CD4-positive, CD25-positive, alpha-beta regulatory T cell (primary cell): ENCODE results near the gene ALOX15. TPM values are rescaled to one million over a fixed set of nuclear protein-coding genes. Genes with fewer than 3 reads are reported as not detected.
"Not testable (repeated sequence)": the region's sequence is repeated elsewhere in the genome, so short reads cannot be mapped to it uniquely, and the experiment has no call there.

ENCODE experiments used
- ATAC-seq, 2 donors: fragments of 150-1000 bp; cut with Tn5 transposase; one replicate each; pipeline ENCODE4 v1.10.0; 2021; ENCODE audit warnings: low read depth in 2 of 2, moderate number of reproducible peaks in 2 of 2, moderate library complexity in 1 of 2
- DNase-seq, 3 donors: peaks; one replicate each; pipeline versions ENCODE4 v3.0.0 to v3.0.0-alpha.2; 2012 to 2022; ENCODE audit warnings: mixed read lengths in 1 of 3
- H3K27ac ChIP-seq: one replicate; pipeline ENCODE4 v1.7.0; 2013; ENCODE audit warnings: mild to moderate bottlenecking, low read length; ENCODE audit not compliant: insufficient read depth, poor library complexity, severe bottlenecking
- H3K27me3 ChIP-seq: one replicate; pipeline ENCODE4 v1.7.0; 2013; ENCODE audit warnings: low read length; ENCODE audit not compliant: control insufficient read depth, insufficient read depth
- H3K36me3 ChIP-seq: one replicate; pipeline ENCODE4 v1.7.0; 2013; ENCODE audit warnings: mild to moderate bottlenecking, low read length, moderate library complexity; ENCODE audit not compliant: control insufficient read depth, insufficient read depth
- H3K4me1 ChIP-seq: 2 replicates; pipeline ENCODE4 v1.7.0; 2013; ENCODE audit warnings: mild to moderate bottlenecking, low read length; ENCODE audit not compliant: insufficient read depth, control insufficient read depth, poor library complexity, severe bottlenecking
- H3K4me3 ChIP-seq: one replicate; pipeline ENCODE4 v1.7.0; 2013; ENCODE audit warnings: low read depth, mild to moderate bottlenecking, low read length, moderate library complexity
- H3K9me3 ChIP-seq, 2 experiments: 1 replicate in 1 of 2; 2 replicates in 1 of 2; pipeline ENCODE4 v1.7.0; 2013; ENCODE audit warnings: low read length in 2 of 2, mild to moderate bottlenecking in 1 of 2, moderate library complexity in 1 of 2; ENCODE audit not compliant: control insufficient read depth in 2 of 2
- H3K27ac Mint-ChIP-seq, 3 donors: one replicate each; pipeline ENCODE4 v1.8.0; 2020 to 2022; ENCODE audit warnings: mild to moderate bottlenecking in 3 of 3, mixed read lengths in 3 of 3, moderate library complexity in 2 of 3
- H3K27me3 Mint-ChIP-seq: one replicate; pipeline ENCODE4 v1.8.0; 2022; ENCODE audit warnings: mild to moderate bottlenecking, mixed read lengths
- H3K36me3 Mint-ChIP-seq: one replicate; pipeline ENCODE4 v1.8.0; 2020; ENCODE audit warnings: mixed read lengths
- H3K4me1 Mint-ChIP-seq, 4 donors: one replicate each; pipeline ENCODE4 v1.8.0; 2020 to 2022; ENCODE audit warnings: mixed read lengths in 4 of 4, mild to moderate bottlenecking in 1 of 4
- H3K4me3 Mint-ChIP-seq, 4 donors: one replicate each; pipeline ENCODE4 v1.8.0; 2020 to 2022; ENCODE audit warnings: mild to moderate bottlenecking in 4 of 4, mixed read lengths in 4 of 4, moderate library complexity in 3 of 4
- H3K9me3 Mint-ChIP-seq, 7 donors: one replicate each; pipeline ENCODE4 v1.8.0; 2020 to 2022; ENCODE audit warnings: mixed read lengths in 7 of 7, mild to moderate bottlenecking in 3 of 7, moderate library complexity in 2 of 7
- polyA plus RNA-seq, 4 donors: library from polyadenylated mRNA; unstranded; fragments of 300-500 nt; fragmentation: Illumina TruSeq; gene quantifications; one replicate each; pipeline ENCODE4 v1.2.3, GENCODE V29; 2021
- total RNA-seq: library from RNA; stranded (reverse); gene quantifications from one replicate; pipeline ENCODE4 v1.2.3, GENCODE V29; 2022

The ALOX15 gene
- total and polyA plus RNA-seq, 5 donors from 2014 or later, result not detected

DNA sequence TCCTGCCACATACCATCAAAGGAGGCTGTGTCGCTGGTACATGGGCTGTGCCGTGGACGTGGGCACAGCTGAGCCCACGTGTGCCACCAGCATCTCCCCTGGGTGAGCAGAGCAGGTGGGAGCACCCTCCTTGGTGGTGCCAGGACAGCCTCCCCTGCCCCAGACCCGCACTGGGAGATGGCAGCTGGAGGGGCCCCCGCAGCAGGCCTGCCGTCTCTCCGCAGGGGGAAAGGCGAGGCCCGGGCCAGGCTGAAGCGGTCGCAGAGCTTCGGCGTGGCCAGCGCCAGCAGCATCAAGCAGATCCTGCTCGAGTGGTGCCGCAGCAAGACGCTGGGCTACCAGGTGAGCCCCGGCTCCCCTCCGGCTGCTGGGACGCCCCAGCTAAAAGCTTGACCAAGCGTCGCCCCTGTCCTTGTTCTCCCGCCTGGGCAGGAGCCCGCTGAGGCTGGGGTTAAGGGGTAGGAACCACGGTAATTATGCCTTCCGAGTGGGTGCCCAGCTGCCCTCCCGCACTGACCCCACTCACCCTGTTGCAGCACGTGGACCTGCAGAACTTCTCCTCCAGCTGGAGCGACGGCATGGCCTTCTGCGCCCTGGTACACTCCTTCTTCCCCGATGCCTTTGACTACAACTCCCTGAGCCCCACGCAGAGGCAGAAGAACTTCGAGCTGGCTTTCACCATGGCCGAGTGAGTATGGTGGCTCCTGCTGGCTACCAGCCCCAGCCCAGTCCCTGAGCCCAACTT lies 44.7 kb downstream of the ALOX15 start:
- H3K4me1 Mint-ChIP-seq, result peaks cover 0 to 4% (median 0%) of the 10 kb centered on the region in 4 donors
- DNase-seq, result no peak

DNA sequence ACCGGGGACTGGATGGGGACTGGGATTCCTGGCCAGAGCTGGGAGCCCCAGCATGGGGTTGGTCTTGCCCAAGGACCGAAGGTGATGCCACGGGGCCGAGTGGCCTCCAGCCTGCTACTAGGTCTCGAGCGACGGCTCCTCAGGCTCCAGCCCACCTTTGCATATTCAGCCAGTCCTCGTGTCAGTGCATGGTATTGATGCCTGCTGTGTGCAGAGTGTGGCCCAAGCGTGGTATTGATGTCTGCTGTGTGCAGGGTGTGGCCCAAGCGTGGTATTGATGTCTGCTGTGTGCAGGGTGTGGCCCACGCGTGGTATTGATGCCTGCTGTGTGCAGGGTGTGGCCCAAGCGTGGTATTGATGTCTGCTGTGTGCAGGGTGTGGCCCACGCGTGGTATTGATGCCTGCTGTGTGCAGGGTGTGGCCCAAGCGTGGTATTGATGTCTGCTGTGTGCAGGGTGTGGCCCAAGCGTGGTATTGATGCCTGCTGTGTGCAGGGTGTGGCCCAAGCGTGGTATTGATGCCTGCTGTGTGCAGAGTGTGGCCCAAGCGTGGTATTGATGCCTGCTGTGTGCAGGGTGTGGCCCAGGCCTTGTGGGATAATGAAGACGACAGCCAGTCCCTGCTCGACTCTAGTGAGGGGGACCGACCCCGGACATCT lies 45.7 kb downstream of the ALOX15 start:
- H3K9me3 ChIP-seq, H3K27ac Mint-ChIP-seq, DNase-seq, ATAC-seq, H3K4me3 ChIP-seq, H3K4me1 ChIP-seq, H3K4me1 Mint-ChIP-seq, H3K4me3 Mint-ChIP-seq, H3K36me3 ChIP-seq, H3K27ac ChIP-seq, H3K27me3 ChIP-seq, H3K9me3 Mint-ChIP-seq, H3K27me3 Mint-ChIP-seq, H3K36me3 Mint-ChIP-seq: not testable (repeated sequence)

More for the DNA sequence above, 44.7 kb downstream of the ALOX15 start:
- ATAC-seq, result no peak
- Histone ChIP-seq H3K27me3 (no peaks in the 10 kb centered on the region), H3K36me3 (no peaks in the 10 kb centered on the region), H3K9me3 (no peaks in the 10 kb centered on the region), H3K27ac (no peak overlapping the region), H3K4me3 (no peak overlapping the region), H3K4me1 (no peaks in the 10 kb centered on the region)
- H3K27ac Mint-ChIP-seq, result no peak overlapping the region
- H3K27me3 Mint-ChIP-seq, result no peaks in the 10 kb centered on the region
- no peaks in the 10 kb centered on the region for H3K36me3 Mint-ChIP-seq
- no peak overlapping the region for H3K4me3 Mint-ChIP-seq
- H3K9me3 Mint-ChIP-seq, result peaks cover 0 to 1% (median 0%) of the 10 kb centered on the region in 7 donors

DNA sequence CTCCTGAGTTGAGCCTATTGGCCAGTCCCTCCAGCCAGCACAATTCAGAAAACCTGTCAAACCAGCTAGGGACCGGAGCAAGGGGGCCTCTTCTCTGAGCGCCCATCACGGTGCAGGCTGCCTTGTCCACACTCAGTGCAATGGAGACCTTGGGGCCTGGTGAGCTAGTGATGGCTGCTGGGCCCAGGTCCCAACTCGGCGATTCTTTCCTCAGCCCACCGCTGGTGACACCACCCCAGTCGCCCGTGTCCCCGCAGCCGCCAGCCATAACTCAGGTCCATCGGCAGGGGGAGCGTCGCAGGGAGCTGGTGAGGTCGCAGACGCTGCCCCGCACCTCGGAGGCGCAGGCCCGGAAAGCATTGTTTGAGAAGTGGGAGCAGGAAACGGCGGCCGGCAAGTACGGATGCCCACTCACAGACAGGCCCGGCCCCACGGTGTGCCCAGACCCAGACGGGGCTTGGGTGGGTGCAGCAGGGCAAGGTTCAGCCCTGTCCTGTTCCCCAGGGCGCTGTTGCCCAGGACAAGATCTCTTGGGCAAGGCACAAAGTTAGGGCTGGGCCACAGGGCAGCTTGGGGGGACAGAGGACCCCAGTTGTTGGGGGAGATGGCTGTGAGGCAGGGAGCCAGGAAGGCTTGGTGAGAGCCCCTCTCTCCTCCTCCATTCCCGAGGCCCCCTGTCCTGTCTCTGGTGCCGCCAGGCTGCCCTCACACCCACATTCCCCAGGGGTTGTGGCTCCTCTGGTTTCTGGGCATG lies 46.4 kb downstream of the ALOX15 start:
- Histone ChIP-seq H3K4me3 (no peak overlapping the region), H3K4me1 (no peaks in the 10 kb centered on the region), H3K27ac (no peak overlapping the region), H3K27me3 (no peaks in the 10 kb centered on the region), H3K9me3 (no peaks in the 10 kb centered on the region), H3K36me3 (no peaks in the 10 kb centered on the region)
- ATAC-seq (peak; percentile 20 to 44), DNase-seq (peak in 2 of 3 donors; percentile 22 to 66)
- H3K36me3 Mint-ChIP-seq, result no peaks in the 10 kb centered on the region
- no peak overlapping the region for H3K27ac Mint-ChIP-seq
- H3K27me3 Mint-ChIP-seq, result peaks cover 6% of the 10 kb centered on the region
- no peak overlapping the region for H3K4me3 Mint-ChIP-seq
- peaks cover 0 to 3% (median 0%) of the 10 kb centered on the region in 7 donors for H3K9me3 Mint-ChIP-seq
- peaks cover 0 to 4% (median 0%) of the 10 kb centered on the region in 4 donors for H3K4me1 Mint-ChIP-seq

DNA sequence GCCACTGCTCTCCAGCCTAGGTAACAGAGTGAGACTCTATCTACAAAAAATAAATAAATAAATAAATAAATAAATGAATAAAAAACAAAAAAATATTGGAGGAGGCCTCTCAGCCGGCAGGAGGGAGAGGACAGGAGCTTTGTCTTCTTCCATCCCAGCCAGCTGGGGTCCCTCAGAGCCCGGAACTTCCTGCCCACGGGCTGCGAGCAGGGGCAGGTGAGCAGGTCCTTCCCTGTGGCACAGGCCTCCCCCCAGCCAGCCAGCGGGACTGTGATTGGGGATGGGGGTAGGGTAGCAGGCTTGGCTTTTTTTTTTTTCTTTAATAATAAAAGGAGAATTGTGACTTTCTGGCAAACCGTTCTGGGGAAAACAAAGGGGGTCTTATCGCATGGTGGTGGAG lies 47.1 kb downstream of the ALOX15 start:
- Mint-ChIP-seq H3K36me3 (no peaks in the 10 kb centered on the region), H3K4me3 (no peak overlapping the region), H3K9me3 (peaks cover 0 to 3% (median 0%) of the 10 kb centered on the region in 7 donors), H3K4me1 (peaks cover 0 to 4% (median 0%) of the 10 kb centered on the region in 4 donors), H3K27me3 (peaks cover 8% of the 10 kb centered on the region), H3K27ac (no peak overlapping the region)
- Histone ChIP-seq H3K4me1 (no peaks in the 10 kb centered on the region), H3K4me3 (no peak overlapping the region), H3K27me3 (no peaks in the 10 kb centered on the region), H3K36me3 (no peaks in the 10 kb centered on the region), H3K9me3 (no peaks in the 10 kb centered on the region), H3K27ac (no peak overlapping the region)
- DNase-seq (no peak), ATAC-seq (no peak)

DNA sequence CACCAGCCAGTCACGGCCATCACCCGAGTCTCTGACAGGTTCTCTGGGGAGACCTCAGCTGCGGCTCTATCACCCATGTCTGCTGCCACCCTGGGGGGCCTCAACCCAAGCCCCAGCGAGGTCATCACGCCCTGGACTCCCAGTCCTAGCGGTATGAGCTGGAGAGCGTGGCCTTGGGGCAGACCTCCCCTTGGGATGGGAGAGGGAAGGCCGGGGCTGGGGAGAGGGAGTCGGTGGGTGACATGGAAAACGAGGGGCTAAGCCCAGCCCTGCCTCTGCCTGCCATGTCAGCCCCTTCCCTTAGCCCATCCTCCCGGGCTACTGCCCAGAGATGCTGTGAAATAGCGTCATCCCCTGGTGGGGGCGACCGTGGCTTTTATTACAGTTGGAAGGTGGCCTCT lies 48.5 kb downstream of the ALOX15 start:
- H3K36me3 ChIP-seq, result no peaks in the 10 kb centered on the region
- H3K27me3 ChIP-seq, result no peaks in the 10 kb centered on the region
- Mint-ChIP-seq H3K27ac (no peak overlapping the region), H3K36me3 (no peaks in the 10 kb centered on the region), H3K27me3 (peaks cover 8% of the 10 kb centered on the region), H3K4me3 (no peak overlapping the region), H3K4me1 (peaks cover 0 to 4% (median 0%) of the 10 kb centered on the region in 4 donors), H3K9me3 (peaks cover 0 to 3% (median 0%) of the 10 kb centered on the region in 7 donors)
- H3K27ac ChIP-seq, result no peak overlapping the region
- no peak for DNase-seq
- H3K4me3 ChIP-seq, result no peak overlapping the region
- H3K4me1 ChIP-seq, result no peaks in the 10 kb centered on the region
- ATAC-seq, result no peak
- H3K9me3 ChIP-seq, result no peaks in the 10 kb centered on the region

DNA sequence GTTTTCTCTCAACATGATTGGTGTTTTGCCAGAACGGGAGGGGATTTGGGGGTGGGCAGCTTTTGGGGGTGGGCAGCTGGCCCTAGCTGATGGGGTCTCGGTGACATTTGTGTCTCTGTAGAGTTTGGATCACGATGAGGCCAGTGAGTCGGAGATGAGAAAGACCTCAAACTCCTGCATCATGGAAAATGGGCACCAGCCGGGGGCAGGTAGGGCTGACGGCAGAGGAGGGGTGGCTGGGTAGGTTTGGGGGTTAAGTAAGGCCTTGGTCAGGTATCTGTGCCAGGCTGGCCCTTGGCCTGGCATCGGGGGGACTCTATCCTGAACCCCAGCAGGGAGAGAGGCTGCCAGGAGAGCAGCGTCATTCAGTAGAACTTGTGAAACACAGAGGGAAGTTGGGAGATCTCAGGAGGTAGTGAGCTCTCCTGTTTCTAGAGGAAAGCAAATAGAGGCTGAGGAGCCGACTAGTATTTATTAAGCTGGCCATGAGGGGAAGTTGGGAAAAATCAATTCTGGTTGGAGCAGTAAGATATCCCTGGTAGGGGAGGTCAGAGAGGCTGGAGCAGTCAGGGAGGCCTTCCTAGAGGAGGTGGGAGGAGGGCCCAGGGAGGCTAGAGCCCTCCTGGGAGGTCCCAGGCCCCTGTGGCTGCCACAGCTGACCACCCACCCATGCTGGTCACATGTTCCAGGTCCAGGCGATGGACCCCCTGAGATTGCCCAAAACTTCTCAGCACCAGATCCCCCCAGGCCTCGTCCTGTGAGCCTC lies 49.1 kb downstream of the ALOX15 start:
- no peak overlapping the region for H3K4me3 Mint-ChIP-seq
- H3K27ac Mint-ChIP-seq, result no peak overlapping the region
- Histone ChIP-seq H3K9me3 (no peaks in the 10 kb centered on the region), H3K4me1 (no peaks in the 10 kb centered on the region), H3K27me3 (no peaks in the 10 kb centered on the region), H3K4me3 (no peak overlapping the region), H3K27ac (no peak overlapping the region), H3K36me3 (no peaks in the 10 kb centered on the region)
- peaks cover 13% of the 10 kb centered on the region for H3K27me3 Mint-ChIP-seq
- peaks cover 0 to 3% (median 0%) of the 10 kb centered on the region in 7 donors for H3K9me3 Mint-ChIP-seq
- H3K36me3 Mint-ChIP-seq, result no peaks in the 10 kb centered on the region
- no peak for ATAC-seq
- DNase-seq, result no peak
- peaks cover 0 to 4% (median 0%) of the 10 kb centered on the region in 4 donors for H3K4me1 Mint-ChIP-seq

DNA sequence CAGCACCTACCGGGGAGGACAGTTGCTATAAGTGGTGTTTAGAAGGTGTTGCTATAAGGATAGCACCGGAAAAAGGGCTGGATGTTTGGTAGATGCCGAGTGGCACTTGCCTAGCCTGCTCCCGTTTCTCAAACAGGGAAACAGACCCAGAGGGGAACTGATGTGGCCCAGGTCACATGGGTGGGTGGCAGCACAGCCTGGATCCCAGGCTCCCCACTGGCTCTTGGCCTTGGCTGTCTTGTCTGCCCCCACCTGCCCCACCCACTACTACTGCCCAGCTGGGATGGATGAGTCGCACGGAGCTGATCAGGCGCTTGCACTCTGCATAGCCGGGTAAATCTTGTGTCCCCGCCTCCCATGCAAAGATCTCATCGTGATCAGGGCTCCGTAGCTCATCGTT lies 49.9 kb downstream of the ALOX15 start:
- Histone ChIP-seq H3K27me3 (no peaks in the 10 kb centered on the region), H3K36me3 (no peaks in the 10 kb centered on the region), H3K4me3 (no peak overlapping the region), H3K4me1 (no peaks in the 10 kb centered on the region), H3K27ac (no peak overlapping the region), H3K9me3 (no peaks in the 10 kb centered on the region)
- peaks cover 0 to 4% (median 0%) of the 10 kb centered on the region in 4 donors for H3K4me1 Mint-ChIP-seq
- no peak overlapping the region for H3K4me3 Mint-ChIP-seq
- ATAC-seq, result no peak
- H3K27ac Mint-ChIP-seq, result no peak overlapping the region
- no peak for DNase-seq
- H3K9me3 Mint-ChIP-seq, result peaks cover 0 to 3% (median 0%) of the 10 kb centered on the region in 7 donors
- H3K27me3 Mint-ChIP-seq, result peaks cover 13% of the 10 kb centered on the region
- H3K36me3 Mint-ChIP-seq, result no peaks in the 10 kb centered on the region
